Stomach (tissue), 4 donors: ENCODE data around the gene HOXB3.

ENCODE experiments used
- CTCF ChIP-seq, 7 experiments: fragments of 450-650 bp in 4 of 7; fragments of 200-600 bp in 3 of 7; sonication (generic) in 3 of 7; IDR thresholded peaks; one replicate each; pipeline ENCODE4 v1.5.1; 2016 to 2019; ENCODE audit warnings: antibody characterized with exemption in 7 of 7, control low read depth in 2 of 7, mild to moderate bottlenecking in 1 of 7
- POLR2A ChIP-seq, 4 donors: fragments of 450-650 bp; IDR thresholded peaks; one replicate each; pipeline ENCODE4 v1.6.1; 2016; ENCODE audit warnings: antibody characterized with exemption in 4 of 4, control low read depth in 2 of 4, mild to moderate bottlenecking in 1 of 4, moderate library complexity in 1 of 4

GRCh38 chr17:48617471-48618255 lies 27.6 kb upstream of the HOXB3 start:
- TF ChIP-seq POLR2A (IDR thresholded peaks at IDR 0.05) (no peak), CTCF (IDR thresholded peaks at IDR 0.05) (no peak)
